Measurements from ENCODE around the gene AFG1L.

Gene AFG1L

DNA sequence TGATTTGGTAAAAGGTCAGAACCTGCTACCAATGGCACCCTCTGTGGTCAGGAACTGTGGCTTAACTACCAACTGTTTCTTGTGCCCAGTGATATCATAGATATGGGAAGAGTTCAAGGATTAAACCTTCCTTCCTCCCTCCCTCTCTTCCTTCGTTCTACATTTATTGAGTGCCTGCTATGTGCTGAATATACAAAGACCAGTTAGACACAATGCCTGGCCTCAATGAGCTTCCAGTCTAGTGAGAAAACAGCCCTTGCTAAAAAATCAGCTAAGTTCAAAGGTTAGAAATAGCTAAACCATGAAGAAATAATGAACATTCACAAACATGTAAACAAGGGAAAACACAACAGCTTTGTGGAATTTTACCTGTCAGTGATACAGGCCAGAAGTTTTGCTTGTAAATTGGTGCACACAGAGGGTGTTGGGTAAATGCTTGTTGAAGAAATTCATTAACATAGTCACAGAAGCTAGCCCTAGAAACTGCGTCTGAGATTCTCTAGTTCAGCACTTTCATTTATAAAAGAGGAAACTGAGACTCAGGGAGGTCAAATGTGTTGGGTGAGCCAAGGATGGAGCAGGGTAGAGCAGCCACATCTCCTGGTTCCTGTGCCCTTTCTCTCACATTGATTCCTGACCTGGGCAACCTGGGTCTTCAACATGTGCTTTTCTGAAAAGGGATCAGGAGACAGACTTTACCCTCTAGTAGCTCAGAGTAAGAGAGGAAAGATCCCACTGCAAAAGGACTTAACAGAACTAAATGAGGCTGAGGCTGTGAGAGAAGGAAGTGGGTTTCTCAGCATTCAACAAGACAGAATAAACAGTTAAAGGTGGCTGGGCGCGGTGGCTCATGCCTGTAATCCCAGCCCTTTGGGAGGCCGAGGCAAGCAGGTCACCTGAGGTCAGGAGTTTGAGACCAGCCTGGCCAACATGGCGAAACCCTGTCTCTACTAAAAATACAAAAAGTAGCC is 251.5 kb downstream of the AFG1L start:
- no peak for TF ChIP-seq CTCF (conservative IDR thresholded peaks at IDR 0.05; ENCODE audit: low read depth, low read length)
- no peak overlapping the region for H3K4me3 ChIP-seq (ENCODE audit: low read length)
- DNase-seq (ENCODE audit: low read depth), result no peak

DNA sequence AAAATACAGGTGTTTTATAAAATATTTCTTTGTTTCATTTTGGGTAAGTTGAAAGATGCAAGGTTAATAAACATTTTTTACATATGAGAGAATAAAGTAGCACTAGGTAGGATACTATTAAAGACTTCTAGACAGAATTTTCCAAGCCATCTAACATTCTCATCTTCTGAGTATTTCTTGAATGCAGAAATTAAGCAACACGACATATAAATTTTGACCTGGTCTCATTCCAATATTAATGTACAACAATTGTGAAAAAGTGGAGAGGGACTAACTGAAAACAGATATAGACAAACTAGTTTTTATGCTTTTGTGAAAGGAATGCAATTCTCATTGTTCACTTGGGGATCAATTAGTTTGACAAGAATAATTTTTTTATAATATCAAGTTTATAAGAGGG is 254.4 kb downstream of the AFG1L start:
- no peak overlapping the region for H3K4me3 ChIP-seq (ENCODE audit: low read length)
- no peak for TF ChIP-seq CTCF (conservative IDR thresholded peaks at IDR 0.05; ENCODE audit: low read depth, low read length)
- no peak for DNase-seq (ENCODE audit: low read depth)

DNA sequence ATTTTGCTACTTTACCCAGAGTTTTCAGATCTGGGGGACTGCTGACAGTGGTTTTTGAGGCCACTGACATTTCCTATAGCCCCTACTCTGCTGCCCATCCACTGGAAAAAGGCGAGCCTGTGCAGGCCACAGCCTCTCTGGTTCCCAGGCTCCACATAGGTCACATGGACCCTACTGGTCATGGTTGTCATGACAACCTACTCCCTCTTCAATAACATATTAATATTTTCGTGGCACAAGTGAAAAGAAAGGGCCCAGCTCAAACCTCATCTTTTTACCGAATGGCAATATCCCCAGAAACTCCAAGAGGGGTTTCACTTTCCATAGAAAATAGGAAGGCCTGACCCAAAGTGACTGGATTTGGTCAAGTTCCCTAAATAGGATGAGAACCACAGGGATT is 254.9 kb downstream of the AFG1L start:
- H3K4me3 ChIP-seq (ENCODE audit: low read length), result no peak overlapping the region
- no peak for TF ChIP-seq CTCF (conservative IDR thresholded peaks at IDR 0.05; ENCODE audit: low read depth, low read length)
- DNase-seq (ENCODE audit: low read depth), result no peak

DNA sequence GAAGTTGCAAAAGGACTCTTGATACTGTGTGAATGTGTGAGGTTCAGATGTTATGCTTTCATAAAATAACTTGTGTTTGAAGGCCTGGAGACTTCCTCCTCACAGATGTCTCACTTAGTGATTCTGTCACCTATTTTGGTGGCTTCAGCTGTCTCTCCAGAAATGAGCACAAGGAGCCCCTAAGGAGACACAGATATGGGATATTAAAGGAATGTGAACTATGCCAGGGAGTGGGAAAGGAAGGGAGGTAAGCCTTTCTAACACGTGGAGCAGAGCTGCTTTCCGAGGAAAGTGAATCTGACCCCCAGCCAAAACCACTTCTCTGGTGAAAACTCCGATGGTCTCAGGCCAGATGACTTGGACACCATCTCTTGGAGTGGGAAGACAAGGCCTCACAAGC is 255.4 kb downstream of the AFG1L start:
- no peak overlapping the region for H3K4me3 ChIP-seq (ENCODE audit: low read length)
- TF ChIP-seq CTCF (conservative IDR thresholded peaks at IDR 0.05; ENCODE audit: low read depth, low read length), result no peak
- no peak for DNase-seq (ENCODE audit: low read depth)

DNA sequence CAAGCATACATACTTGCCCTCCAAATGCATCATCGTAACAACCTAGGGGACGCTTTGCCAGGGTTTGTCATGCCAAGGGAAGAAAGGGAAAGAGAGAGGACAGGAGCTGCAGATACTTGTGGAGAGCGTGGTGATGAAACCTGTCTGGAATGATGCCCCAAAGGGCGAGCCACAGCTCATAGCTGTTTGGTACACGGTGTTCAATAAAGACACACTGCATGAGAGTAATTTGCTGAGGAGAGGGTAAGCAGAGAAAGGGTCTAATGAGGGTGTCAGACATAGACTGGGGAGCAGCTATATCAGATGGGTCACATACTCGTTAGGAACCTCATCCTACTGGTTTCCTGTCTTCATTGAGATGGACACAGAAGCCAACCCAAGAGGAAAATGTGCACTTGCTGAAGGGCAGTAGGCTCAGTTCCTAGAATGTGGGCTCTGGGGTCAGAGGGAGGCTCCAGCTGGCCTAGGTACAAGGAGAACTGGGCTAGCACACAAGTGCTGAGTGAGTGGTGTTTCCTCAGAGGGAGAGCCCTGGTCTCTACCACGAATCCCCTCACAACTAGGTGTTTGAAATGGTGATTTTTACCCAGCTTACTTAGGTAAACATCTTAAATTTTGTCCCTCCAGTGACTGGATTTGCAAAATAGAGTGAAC is 260.7 kb downstream of the AFG1L start:
- no peak for DNase-seq (ENCODE audit: low read depth)
- TF ChIP-seq CTCF (conservative IDR thresholded peaks at IDR 0.05; ENCODE audit: low read depth, low read length), result no peak

DNA sequence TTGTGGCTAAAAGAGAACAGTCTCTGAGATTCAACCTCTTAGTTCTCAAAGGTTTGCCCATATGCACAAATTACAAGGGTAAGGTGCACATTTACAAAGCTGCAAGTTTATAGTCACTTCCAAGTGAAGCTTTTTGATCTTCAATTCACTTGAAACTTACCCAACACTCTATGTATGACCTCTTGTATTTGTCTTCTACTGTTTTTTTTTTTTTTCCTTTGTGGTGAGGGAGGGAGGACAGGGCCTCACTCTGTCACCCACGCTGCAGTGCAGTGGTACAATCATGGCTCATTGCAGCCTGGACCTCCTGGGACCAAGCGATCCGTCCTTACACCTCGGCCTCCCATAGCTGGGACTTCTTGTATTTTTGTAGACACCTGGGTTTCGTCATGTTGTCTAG is 261.4 kb downstream of the AFG1L start:
- TF ChIP-seq CTCF (conservative IDR thresholded peaks at IDR 0.05; ENCODE audit: low read depth, low read length), result no peak
- H3K4me3 ChIP-seq (ENCODE audit: low read length), result no peak overlapping the region
- DNase-seq (ENCODE audit: low read depth), result no peak

More for the DNA sequence above, 260.7 kb downstream of the AFG1L start:
- no peak overlapping the region for H3K4me3 ChIP-seq (ENCODE audit: low read length)
